NCI-H2196 (cell line): ENCODE results near the gene PATJ.
"Not testable (repeated sequence)": the region's sequence is repeated elsewhere in the genome, so short reads cannot be mapped to it uniquely, and the experiment has no call there.

Experiments
- DNase-seq: peaks from one replicate; lab custom pipeline; 2025; ENCODE audit not compliant: unreplicated experiment; lab: John Stamatoyannopoulos, UW

PATJ gene

GRCh38 chr1:61942856-61943255 is 200.6 kb downstream of the PATJ start:
- no peak for DNase-seq

GRCh38 chr1:61948685-61949084 is 206.4 kb downstream of the PATJ start:
- DNase-seq = not testable (repeated sequence)

GRCh38 chr1:61950418-61950817 is 208.1 kb downstream of the PATJ start:
- no peak for DNase-seq

GRCh38 chr1:61951731-61952580 is 209.7 kb downstream of the PATJ start:
- DNase-seq = no peak

GRCh38 chr1:61952675-61953074 is 210.4 kb downstream of the PATJ start:
- no peak for DNase-seq

GRCh38 chr1:61953076-61953789 is 211.0 kb downstream of the PATJ start:
- DNase-seq = no peak

GRCh38 chr1:61953790-61954150 is 211.5 kb downstream of the PATJ start:
- DNase-seq = no peak

- no peak for DNase-seq
These were observed 213.0 kb downstream of the PATJ start for GRCh38 chr1:61955261-61955660.

- DNase-seq = no peak
These were observed 213.9 kb downstream of the PATJ start for GRCh38 chr1:61956016-61956645.

GRCh38 chr1:61956784-61957183 is 214.5 kb downstream of the PATJ start:
- no peak for DNase-seq

GRCh38 chr1:61961009-61961408 is 218.7 kb downstream of the PATJ start:
- DNase-seq = no peak

GRCh38 chr1:61962631-61963030 is 220.4 kb downstream of the PATJ start:
- DNase-seq = no peak

GRCh38 chr1:61966450-61967225 is 224.4 kb downstream of the PATJ start:
- not testable (repeated sequence) for DNase-seq

GRCh38 chr1:61967750-61968149 is 225.5 kb downstream of the PATJ start:
- no peak for DNase-seq

- DNase-seq = no peak
These were observed 226.6 kb downstream of the PATJ start for GRCh38 chr1:61968869-61969268.

- DNase-seq = no peak
These were observed 231.0 kb downstream of the PATJ start for GRCh38 chr1:61973100-61973837.

- DNase-seq = no peak
These were observed 233.4 kb downstream of the PATJ start for GRCh38 chr1:61975638-61976037.

GRCh38 chr1:61976566-61976965 is 234.3 kb downstream of the PATJ start:
- DNase-seq = no peak

- no peak for DNase-seq
These were observed 236.5 kb downstream of the PATJ start for GRCh38 chr1:61978796-61979195.

GRCh38 chr1:61979729-61980128 is 237.4 kb downstream of the PATJ start:
- no peak for DNase-seq
